Measurements from ENCODE around the gene PRKAG2.
"Not testable (repeated sequence)": the region's sequence is repeated elsewhere in the genome, so short reads cannot be mapped to it uniquely, and the experiment has no call there.

The PRKAG2 gene

DNA sequence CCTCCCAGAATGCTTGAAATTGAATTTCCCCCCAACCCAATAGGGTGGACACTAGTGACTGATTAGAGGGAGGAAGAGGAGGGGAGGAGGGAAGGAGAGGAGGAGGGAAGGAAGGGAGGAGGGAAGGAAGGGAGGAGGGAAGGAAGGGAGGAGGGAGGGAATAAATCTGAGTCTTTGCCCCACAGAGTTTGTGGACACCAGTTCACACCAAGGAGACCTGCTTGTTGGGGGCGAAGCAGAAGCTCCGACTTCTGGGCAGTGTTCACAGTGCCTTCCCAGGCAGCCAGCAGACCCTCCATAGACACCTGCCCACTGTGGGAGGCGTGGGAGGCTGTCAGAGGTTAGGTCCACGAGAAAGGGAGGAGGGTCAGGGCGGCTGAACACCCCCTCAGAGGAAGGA lies 44.8 kb downstream of the PRKAG2 start:
- no peak for DNase-seq

DNA sequence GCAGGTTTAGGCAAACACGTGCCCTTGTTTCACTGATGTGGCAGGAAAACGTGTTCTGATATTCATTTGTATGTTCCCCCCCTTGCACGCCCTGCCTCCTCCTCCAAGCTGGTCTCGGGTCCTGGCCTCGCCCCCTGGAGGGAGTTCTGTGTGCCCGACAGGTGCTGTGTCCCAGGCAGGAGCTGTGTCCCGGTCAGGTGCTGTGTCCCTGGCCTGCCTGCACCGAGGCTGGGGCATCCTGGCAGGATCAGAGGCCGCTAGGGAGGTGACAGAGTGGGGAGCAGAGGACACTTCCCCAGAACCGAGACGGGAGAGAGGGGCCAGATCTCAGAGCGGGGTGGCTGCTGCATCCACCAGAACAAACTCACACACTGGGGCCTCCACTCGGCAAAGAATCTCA lies 45.3 kb downstream of the PRKAG2 start:
- DNase-seq, result no peak

DNA sequence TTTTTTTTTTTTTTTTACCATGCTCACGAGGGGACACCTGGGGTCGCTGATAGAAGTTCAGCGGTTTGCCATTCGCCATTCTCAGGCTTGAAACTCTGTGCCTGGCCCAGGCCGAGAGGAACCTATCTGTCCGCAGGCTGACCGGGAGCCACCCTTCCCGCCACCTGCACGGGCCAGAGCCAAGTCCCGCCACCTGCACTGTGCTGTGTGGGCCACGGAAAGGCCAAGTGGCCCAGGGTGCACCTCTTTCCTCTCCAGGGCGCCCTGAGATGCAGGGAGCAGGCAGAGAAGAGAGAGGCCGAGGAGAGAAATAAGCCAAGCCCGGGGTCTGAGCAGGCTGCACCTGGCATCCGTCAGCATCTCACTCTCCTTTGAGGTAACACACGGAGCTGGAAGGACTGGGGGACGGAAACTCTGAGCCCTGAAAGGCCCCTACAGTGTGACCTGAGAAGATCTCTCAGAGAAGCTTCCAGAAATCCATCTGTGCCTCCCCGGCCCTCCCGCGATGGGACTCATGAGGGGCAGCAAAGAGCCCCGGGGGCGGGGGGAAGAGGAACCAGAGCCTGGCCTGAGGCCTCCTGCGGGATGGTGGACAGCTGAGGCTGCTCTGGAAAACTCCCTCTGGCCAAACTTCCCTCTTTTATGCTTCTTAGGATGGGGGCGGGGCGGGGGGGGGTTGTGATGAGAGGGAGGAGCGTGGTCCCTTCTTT lies 46.6 kb downstream of the PRKAG2 start:
- DNase-seq, result no peak

DNA sequence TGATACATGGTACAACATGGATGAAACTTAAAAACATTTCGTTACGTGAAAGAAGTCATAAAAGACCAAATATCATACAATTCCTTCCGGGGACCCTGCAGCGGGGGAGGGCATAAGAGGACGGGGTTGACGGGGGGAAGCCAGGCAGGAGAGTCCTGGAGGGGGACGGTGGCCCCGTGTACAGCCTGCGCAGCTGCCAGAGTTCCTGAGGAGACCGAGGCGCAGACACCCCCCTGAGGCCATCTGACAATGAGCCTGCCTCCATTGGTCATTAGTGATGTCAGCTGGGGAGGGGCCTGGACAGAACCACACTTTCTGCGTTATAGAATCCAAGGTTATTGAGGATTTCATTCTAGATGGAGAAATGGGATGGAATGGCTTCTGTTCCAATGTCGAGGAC lies 47.2 kb downstream of the PRKAG2 start:
- no peak for DNase-seq

DNA sequence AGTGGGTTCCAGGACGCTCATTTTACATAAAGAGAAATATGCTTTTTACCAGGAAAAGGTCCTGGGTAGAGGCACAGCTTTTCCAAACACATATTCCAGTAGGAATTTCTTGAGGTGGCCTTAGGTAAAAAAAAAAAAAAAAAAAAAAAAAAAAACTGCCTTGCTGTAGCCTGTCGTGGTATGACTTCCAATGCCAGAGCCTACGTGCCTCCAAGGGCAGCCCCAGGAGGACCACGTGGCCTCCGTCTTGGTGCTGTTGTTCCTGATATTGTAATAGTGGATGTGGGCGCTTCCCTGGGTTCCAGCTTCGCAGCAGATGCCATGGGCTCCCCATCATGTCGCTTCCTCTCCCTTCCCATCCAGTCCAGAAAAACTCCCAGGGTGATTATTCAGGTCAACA lies 49.3 kb downstream of the PRKAG2 start:
- DNase-seq, result no peak

DNA sequence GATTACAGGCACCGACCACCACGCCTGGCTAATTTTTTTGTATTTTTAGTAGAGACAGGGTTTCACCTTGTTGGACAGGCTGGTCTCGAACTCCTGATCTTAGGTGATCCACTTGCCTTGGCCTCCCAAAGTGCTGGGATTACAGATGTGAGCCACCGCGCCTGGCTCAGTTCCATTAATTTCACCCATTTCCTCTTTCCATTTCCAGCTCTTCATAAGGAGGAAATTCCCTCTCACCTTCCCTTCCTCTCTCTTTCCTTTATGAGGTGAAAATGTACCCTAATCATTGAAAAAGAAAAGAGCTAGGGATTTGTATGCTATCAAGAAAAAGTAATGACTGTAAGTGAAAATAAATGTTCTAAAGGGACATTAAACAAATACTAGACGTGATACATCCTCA lies 50.6 kb downstream of the PRKAG2 start:
- not testable (repeated sequence) for DNase-seq

DNA sequence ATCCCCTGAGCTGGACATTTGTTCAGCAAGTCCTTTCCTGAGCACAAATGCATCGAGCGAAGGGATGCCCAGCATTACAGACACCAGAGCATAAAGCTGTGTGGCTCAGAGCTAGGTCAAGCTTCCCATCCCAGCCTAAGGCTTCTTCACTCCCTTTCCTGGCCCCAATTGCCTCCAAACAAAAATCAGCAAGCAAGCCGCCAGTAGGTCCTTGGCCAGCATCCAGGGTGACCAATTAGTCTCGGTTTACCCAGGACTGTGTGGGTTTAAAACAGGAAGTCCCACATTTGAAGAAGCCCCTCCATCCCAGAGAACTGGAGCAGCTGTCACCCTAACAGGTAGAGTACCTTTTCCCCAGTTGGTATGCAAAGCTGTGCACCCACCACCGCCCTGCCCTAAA lies 51.2 kb downstream of the PRKAG2 start:
- DNase-seq, result no peak

DNA sequence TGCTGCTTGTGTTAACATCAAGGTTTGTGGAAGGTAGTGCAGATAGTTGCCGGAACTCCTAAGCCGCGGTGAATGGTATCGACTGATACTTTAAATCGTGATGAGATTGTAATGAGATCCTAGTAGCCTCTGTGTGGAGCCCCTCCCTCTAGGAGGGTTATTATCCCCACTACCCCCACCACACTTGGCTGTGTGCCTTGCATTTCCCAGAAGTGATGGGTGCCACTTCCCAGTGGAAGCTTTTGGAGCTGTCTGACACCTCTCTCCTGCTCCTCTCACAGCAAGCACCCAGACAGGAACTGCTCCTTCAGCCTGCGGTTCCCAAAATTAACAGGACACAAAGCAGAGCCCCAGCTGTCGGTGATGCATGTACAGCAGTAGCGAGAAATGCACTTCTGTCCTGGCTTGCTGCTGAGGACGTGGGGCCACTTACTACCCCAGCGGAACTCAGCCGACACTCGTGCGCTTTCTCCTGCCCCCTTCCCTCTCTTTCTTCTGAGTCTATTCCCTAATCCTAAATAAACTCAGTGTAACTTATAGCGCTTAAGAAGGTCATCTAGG lies 52.5 kb downstream of the PRKAG2 start:
- DNase-seq, result no peak

DNA sequence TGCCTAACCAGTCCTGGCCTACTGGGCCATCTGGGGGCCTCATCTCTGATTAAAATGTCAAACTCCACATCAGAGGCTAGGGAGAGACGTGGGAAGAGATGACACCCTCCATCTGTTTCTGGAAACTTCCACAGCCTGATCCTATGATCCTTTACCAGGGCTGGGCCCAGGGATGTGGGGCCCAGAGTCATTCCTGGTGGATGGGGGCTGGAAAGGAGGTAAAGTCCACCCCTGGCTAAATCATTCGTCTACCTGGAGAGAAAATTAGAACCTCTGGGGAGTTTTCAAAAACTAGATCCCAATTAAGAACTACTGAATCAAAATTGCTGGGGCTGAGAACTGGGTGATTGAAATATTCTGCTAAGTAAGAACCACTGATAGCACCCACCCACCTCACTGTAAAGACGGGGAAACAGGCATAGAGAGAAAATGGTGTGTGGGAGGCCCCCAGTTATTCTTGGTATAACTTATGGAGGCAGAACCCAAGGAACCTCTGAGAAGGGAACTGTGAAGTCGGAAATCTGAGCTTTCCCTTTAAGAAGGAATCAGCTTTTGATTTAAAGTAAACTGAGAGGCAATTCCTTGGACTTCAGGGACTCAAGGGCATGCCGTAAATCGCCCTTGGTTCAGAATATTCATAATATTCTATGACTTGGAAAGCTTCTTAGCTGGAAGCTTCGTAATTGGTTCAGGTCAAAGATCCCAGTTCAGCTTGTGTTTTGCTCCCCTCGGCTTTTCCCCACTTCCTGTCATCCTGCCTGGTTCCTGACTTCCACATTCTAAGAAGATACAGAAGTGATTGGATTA lies 53.1 kb downstream of the PRKAG2 start:
- DNase-seq, result no peak

DNA sequence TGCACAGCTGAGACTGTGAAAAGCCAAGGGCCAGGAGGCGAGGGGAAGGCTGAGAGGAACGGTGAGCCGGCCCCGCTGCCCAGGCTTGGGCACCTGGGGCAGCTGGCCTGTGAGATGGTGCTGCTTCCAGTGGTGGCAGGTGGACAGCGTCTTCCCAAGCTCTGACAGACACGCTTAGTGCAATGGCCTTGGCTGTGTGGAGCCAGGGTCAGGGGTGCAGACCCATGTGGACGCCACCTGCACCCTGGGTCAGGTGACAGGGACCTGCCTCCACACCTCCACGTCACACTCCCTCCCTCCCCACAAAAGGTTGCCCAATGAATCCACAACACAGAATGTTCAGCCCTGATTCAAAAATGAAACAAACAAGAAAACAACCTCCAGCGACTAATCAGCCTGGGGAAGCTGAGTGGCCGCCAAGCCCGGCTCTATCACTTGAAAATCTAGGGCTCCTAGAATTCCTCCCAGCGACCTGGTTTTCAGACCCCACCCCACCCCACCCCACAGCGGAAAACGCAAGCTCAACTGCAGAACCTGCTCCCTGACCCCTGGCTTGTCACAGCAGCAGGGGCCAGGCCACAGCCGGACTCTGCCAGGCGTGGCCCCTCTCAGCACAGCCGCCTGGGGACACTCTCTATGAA lies 54.3 kb downstream of the PRKAG2 start:
- no peak for DNase-seq

DNA sequence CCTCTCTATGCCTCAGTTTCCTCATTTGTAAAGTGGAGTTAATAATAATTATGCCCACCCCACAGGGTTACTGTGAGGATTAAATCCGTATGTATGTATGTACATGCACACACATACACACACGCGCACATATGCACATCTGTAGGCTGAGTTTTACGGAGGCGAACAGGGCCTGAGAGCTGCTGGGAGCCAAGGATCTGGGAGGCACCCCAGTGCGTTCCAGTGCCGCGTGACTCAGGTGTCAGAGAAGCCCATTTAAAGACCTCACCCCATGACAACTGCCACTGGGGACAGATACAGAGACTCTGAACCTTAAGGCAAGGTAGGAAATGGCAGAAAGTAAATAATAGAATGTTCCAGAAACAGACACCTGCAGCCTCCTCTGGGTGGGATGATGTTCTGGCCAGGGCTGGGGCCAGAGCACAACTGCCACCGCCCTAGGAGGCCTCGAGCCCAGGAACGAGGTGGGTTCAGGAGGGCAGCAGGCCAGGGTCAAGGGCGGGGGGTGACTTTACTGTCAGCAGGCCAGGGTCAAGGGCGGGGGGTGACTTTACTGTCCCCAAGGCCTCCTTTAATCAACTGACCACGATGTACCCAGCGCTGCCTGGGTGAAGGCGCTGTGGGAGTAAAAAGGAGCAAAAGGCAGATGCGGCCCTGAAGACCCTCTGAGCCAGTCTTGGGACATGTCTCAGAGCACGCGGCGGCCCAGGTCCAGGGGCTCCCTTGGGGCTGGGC lies 54.9 kb downstream of the PRKAG2 start:
- DNase-seq, result no peak

DNA sequence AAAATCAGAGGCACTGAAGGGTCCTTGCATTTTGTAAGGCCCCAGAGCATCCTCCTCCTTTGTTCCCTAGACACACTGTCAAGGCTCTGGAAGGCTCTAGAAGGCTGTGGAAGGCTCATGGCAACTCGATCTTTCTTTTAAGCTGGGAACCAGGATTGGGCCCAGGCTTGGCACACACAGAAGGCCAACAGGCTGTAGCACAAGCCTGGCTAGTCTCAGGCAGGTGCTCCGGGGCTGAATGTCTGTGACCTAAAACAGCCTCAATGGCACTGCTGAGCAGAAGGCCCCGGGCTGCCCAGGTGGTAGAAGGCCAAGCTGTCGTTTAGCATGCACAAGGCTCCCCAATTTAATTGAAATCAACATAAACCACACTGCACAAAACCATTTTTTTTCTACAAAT lies 55.7 kb downstream of the PRKAG2 start:
- DNase-seq, result no peak

DNA sequence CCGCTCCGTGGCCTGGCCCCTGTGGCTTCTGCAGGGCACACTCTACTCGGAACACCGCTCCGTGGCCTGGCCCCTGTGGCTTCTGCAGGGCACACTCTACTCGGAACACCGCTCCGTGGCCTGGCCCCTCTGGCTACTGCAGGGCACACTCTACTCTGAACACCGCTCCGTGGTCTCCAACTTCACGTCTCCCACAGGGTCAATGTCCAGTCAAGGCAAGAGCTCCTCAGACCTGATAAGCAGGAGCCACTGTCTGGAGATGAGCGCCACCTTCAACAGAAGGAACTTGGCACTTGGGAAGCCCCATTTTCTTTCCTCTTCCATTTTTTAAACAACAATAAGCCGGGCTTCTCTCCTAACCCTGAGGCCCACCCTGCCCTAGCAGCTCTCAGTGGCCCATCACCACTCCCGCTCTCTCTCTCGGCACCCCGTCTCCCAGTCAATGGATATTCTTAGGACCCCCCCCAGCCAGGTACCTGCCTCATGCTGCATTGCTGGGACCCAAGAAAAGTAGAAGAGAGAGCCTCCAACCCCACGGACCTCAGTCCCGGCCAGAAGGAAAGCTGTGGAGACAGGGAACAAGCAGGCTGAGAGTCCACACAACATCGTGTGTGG lies 56.3 kb downstream of the PRKAG2 start:
- no peak for DNase-seq

DNA sequence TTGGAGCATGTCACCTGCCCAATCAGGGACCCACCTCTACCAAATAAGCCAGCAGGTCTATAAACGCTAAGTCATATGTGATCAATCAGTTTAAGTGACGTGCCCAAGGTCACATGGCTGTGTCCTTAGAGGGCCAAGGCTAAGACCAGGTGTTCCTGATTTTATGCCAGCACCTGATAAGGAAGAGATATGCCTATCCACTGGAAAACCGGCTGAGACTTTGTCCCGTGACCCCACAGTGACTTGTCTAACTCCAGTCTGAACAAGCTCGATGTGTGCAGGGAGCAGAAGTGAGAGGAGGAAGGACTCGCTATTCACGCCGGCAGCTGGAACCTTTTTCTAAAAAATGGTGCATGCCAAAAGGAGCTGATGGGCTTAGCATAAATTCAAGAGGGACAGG lies 57.0 kb downstream of the PRKAG2 start:
- DNase-seq, result no peak

DNA sequence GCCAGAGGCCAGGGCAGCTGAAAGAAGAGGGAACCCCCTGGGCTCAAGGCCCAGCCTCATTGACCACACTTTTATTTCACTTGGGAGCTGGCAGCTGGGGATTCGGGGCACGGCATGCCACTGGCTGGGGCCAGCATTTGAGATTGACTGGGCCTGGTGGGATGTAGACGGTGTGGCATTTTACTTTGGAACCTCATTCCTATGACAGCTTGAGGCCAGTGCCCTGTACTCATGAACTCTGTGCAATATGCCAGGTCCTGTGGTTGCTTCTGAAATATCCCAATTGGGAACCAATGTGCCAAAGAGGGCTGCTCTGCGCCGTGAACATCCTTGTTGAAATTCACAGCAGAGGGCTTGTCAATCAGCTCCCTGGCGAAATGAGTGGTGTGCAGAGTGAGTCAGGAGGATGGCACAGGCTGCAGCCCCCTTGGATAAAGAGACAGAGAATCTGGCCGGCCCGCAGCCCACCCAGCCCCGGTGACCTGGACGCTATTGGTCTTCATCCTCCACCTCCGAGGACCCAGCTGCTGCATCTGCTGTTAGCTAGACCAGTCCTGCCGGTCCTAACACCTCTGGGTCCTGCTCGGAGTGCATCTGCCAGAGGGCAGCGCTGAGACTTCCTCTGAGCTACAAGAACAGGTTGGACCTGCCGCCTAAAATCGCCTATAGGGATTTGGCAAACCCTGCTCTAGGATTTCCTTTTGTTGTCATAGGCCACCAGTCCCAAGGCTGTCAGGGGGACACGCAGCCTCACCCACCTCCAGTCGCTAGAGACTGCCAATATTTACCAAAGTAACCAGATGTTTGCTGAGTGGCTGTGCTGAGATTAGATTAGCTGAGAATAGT lies 58.0 kb downstream of the PRKAG2 start:
- DNase-seq, result no peak

DNA sequence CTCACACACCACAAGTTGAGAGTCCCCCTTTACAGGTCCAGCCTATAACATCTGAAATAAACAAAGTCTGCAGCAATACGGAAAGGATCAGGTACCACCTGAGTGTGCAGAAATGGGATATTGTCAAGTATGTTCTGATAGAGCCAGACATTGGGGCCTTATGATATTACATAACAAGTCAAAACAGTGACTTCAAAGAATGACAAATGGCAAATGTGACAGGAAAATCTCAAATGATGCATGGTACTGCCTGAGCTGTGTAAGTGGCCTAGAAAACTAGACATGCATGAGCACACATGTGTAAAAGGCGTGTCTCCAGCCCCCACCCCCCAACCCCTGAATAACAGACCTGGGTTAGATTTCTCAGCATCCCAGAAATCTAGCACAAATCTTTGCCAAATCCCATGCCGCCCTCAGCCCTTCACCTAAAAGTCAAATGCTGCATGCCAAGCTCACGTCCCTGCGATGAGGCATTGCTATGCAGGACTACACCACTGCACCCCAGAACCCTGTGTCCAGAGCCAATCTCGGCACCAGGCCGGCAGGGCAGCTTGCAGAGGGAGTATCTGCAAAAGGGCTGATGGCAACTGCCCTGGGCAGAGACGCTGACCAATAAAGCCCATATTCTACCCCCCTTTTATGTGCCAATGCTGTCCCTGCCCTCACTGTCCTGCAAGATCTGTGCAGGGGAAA lies 58.8 kb downstream of the PRKAG2 start:
- DNase-seq, result no peak

DNA sequence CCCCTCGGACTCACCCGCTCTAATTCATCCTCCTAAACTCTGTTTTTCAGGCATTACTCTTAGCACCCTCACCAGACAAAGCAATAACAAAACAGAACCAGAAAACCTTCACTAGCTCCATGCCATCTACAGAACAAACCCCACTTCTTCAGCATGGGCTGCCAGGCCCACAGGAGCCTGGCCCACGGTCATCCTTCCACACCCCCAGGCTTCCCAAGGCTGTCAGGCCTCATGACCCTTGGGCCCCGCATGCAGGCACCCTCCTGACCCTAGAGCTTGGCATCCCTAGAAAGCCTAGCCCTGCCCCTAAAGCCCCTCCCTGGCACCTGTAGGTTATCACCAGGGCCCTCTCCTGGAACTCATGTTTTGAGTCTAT lies 59.6 kb downstream of the PRKAG2 start:
- DNase-seq, result no peak

DNA sequence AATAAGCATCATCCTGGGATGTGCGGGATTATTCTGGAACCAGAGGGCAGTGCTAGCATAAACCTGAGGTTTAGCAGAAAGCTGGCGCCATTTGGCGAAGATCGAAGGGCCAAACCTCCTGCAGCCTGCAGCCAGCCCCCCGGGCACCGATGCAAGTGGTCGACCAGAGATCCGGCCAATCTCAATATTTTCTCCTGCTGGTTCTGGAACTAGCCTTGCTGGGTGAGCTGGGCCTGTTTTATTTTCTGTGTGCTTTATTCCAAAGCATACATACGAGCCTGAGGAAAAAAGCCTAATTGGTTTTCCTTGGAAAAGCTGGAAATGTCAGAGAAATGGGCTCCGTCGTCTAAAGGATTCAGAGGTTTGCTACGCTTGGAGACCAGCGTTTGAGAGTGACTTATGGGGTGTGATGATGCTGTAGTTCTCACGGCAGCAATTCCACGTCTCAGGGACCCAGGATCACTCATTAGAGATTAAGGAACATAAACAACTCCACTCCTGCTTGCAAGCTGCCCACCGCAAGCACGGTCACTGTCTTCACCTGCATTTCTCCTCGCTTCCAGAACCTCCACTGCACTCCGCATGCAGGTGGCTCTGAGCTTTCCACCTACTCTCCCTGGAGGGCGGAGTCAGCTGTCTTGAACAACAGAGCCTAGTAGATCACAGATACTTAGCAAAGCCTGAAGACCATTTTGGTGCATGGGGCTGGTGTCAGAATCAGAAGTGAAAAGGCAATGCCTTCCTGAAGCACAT lies 60.2 kb downstream of the PRKAG2 start:
- no peak for DNase-seq

DNA sequence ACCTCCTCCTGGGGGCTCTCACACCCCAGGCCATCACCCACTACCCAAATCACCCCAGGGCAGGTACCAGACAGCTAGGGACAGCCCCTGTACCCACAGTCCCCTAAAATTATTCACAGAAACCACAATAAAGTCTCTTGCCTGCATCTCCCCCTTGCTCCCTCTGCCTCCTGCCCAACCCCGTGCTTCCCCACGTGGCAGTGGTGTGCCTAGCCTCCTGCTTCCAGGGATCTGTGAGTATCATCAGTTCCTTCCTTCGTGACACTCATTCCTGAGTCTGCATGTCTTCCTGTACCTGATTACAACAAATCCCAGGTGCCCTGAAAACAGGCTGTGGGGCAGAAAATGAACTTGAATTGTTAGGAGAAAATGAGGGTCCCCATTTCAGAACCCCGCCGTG lies 61.5 kb downstream of the PRKAG2 start:
- DNase-seq, result no peak

DNA sequence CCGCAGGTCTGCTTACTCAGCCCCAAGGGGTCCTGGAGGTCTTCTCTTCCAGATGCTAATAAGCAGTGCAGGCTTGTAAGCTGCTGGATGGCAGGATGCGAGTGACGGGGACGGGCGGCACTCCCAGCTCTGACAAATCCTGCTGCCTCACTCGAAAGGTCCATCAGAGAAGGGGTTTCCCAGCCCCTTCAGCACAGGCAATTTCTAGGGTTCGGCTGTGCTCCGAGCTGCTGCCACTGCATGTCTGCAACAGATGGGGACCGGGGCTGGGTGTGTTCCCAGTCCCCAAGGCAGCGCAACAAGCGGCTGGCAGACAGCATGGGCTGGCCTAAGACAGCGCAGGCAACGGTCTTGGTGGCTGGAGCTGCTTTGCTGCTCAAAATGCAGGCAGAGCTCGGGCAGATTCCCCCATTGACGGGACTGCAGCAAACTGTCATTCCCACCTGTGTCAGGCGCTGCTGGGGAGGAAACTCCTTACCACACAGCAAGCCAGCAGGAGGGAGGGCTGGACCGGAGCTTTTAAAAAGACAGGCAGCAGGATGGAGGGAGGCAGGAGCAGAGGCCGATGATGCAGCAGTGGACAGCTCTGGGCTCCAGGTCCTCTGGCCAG lies 62.4 kb downstream of the PRKAG2 start:
- DNase-seq, result no peak
